GM21528 (cell line): ENCODE measurements around the gene ZIC2.

Experiments used
- ATAC-seq: cut with Tn5 transposase; IDR thresholded peaks from one replicate; pipeline ENCODE4 v1.9.1; 2021; ENCODE audit warnings: mild to moderate bottlenecking, moderate library complexity; ENCODE audit not compliant: unreplicated experiment, low FRiP score

ZIC2 gene

GRCh38 chr13:99973163-99973807, 8.3 kb upstream of the ZIC2 start:
- no peak for ATAC-seq

- ATAC-seq = no peak
Observed at GRCh38 chr13:99973808-99974185, 7.8 kb upstream of the ZIC2 start.

GRCh38 chr13:99974296-99974938, 7.2 kb upstream of the ZIC2 start:
- no peak for ATAC-seq

GRCh38 chr13:99974939-99975561, 6.5 kb upstream of the ZIC2 start:
- ATAC-seq = no peak

GRCh38 chr13:99975626-99976025, 6.0 kb upstream of the ZIC2 start:
- ATAC-seq = no peak

- no peak for ATAC-seq
Observed at GRCh38 chr13:99976575-99976974, 5.0 kb upstream of the ZIC2 start.

GRCh38 chr13:99977334-99977911, 4.2 kb upstream of the ZIC2 start:
- ATAC-seq = no peak

- no peak for ATAC-seq
Observed at GRCh38 chr13:99977912-99978798, 3.4 kb upstream of the ZIC2 start.

GRCh38 chr13:99978799-99979452, 2.7 kb upstream of the ZIC2 start:
- ATAC-seq = no peak

- ATAC-seq = no peak
Observed at GRCh38 chr13:99979453-99980200, 2.0 kb upstream of the ZIC2 start.

- ATAC-seq = no peak
Observed at GRCh38 chr13:99980201-99980823, 1.3 kb upstream of the ZIC2 start.

- ATAC-seq = no peak
Observed at GRCh38 chr13:99980824-99981734, 505 bp upstream of the ZIC2 start.

- ATAC-seq = no peak
Observed at GRCh38 chr13:99982036-99982730, 599 bp downstream of the ZIC2 start.

GRCh38 chr13:99982731-99983498, 1.3 kb downstream of the ZIC2 start:
- ATAC-seq = no peak

GRCh38 chr13:99983499-99984401, 2.2 kb downstream of the ZIC2 start:
- no peak for ATAC-seq
